Endothelial cell of umbilical vein (primary cell): ENCODE results near the gene FAM222A.

Source experiments
- CTCF ChIP-seq, 2 donors: IDR thresholded peaks; 1 replicate in 1 of 2; 2 replicates in 1 of 2; pipeline ENCODE4 v1.5.1; 2011; ENCODE audit warnings: low read length in 2 of 2, mild to moderate bottlenecking in 2 of 2, moderate library complexity in 2 of 2, control low read depth in 1 of 2, inconsistent platforms in 1 of 2, low read depth in 1 of 2; ENCODE audit not compliant: insufficient read depth in 1 of 2; ENCODE audit errors: extremely low read depth in 1 of 2
- EZH2 ChIP-seq: IDR thresholded peaks from 2 replicates; pipeline ENCODE4 v1.6.1; 2012; ENCODE audit warnings: borderline replicate concordance, low read depth, mild to moderate bottlenecking, moderate library complexity, low read length, inconsistent platforms; ENCODE audit not compliant: severe bottlenecking
- JUN ChIP-seq: IDR thresholded peaks from 2 replicates; pipeline ENCODE4 v1.6.1; 2011; ENCODE audit warnings: borderline replicate concordance, low read depth; ENCODE audit not compliant: insufficient read length, insufficient read depth
- MAX ChIP-seq: IDR thresholded peaks from 2 replicates; pipeline ENCODE4 v1.6.1; 2011; ENCODE audit not compliant: insufficient read depth, insufficient read length
- MYC ChIP-seq: IDR thresholded peaks from one replicate; pipeline ENCODE4 v1.6.1; 2011; ENCODE audit warnings: mild to moderate bottlenecking, low read depth, low read length
- POLR2A ChIP-seq: IDR thresholded peaks from 2 replicates; pipeline ENCODE4 v1.6.1; 2012; ENCODE audit warnings: low read depth, mild to moderate bottlenecking, control low read depth, low read length
- POLR2AphosphoS5 ChIP-seq: IDR thresholded peaks from 2 replicates; pipeline ENCODE4 v1.6.1; 2012; ENCODE audit warnings: low read depth, mild to moderate bottlenecking, control low read depth, low read length, moderate library complexity; ENCODE audit not compliant: insufficient read depth

- TF ChIP-seq POLR2A (no peak), CTCF (IDR thresholded peaks at IDR 0.05; ENCODE audit: extremely low read depth in 1 of 2, insufficient read depth in 1 of 2, low read depth in 1 of 2, low read length in 2 of 2) (no peak), MAX (no peak), MYC (no peak), EZH2 (no peak), JUN (no peak), POLR2AphosphoS5 (no peak)
Observed at GRCh38 chr12:109768901-109769670, 55.5 kb downstream of the FAM222A start.
